ENCODE results near the gene MANF. TPM values are rescaled to one million over a fixed set of nuclear protein-coding genes. Genes with fewer than 3 reads are reported as not detected.

The MANF gene
- total RNA-seq, 1 experiment from 2014 or later, result 132 TPM

GRCh38 chr3:51394541-51394940 lies 9.4 kb downstream of the MANF start:
- H3K9ac ChIP-seq (ENCODE audit: low read length), result no peak overlapping the region
- no peaks in the 10 kb centered on the region for H3K27me3 ChIP-seq (ENCODE audit: insufficient read depth, low read length)
- RAD21 ChIA-PET (ENCODE audit: low non-redundant PET in 1 of 2, low total read pairs in 2 of 2, uncharacterized antibody in 2 of 2, unreplicated experiment in 2 of 2), result no interaction called here
- H3K9me2 ChIP-seq (ENCODE audit: insufficient read depth), result no peaks in the 10 kb centered on the region
- intact Hi-C loops (cut with micrococcal nuclease), result loop anchor here (5.0 kb wide), 1 partner anchor 278 kb away; the partner anchor contains the start of gene TEX264
- POLR2A ChIA-PET, result no interaction called here
- no peak overlapping the region for H3K4me3 ChIP-seq (replicated peaks in 1 of 2; ENCODE audit: low read depth in 1 of 2, low read length in 2 of 2)
- H2AFZ ChIP-seq (ENCODE audit: low read depth, low read length, poor library complexity, severe bottlenecking), result no peak overlapping the region
- no peak for TF ChIP-seq RAD21 (IDR thresholded peaks at IDR 0.05; ENCODE audit: low read depth)
- TF ChIP-seq FOSL1 (IDR thresholded peaks at IDR 0.05; ENCODE audit: low read depth), result no peak
- no peak for TF ChIP-seq POLR2AphosphoS5 (IDR thresholded peaks at IDR 0.05; ENCODE audit: low read depth, low read length)
- TF ChIP-seq SP1 (IDR thresholded peaks at IDR 0.05; ENCODE audit: low read depth), result no peak
- TF ChIP-seq CBX3 (IDR thresholded peaks at IDR 0.05; ENCODE audit: low read depth), result no peak
- TF ChIP-seq ZNF274 (IDR thresholded peaks at IDR 0.05; ENCODE audit: low read depth, low read length), result no peak
- TF ChIP-seq, protein P1, sequence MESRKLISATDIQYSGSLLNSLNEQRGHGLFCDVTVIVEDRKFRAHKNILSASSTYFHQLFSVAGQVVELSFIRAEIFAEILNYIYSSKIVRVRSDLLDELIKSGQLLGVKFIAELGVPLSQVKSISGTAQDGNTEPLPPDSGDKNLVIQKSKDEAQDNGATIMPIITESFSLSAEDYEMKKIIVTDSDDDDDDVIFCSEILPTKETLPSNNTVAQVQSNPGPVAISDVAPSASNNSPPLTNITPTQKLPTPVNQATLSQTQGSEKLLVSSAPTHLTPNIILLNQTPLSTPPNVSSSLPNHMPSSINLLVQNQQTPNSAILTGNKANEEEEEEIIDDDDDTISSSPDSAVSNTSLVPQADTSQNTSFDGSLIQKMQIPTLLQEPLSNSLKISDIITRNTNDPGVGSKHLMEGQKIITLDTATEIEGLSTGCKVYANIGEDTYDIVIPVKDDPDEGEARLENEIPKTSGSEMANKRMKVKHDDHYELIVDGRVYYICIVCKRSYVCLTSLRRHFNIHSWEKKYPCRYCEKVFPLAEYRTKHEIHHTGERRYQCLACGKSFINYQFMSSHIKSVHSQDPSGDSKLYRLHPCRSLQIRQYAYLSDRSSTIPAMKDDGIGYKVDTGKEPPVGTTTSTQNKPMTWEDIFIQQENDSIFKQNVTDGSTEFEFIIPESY (IDR thresholded peaks at IDR 0.05; ENCODE audit: extremely low read depth, insufficient replicate concordance, low read length), result no peak
- no peak for TF ChIP-seq SRF (IDR thresholded peaks at IDR 0.05; ENCODE audit: low read depth)
- no peaks in the 10 kb centered on the region for H4K20me1 ChIP-seq (ENCODE audit: insufficient read depth)
- H3K79me2 ChIP-seq (ENCODE audit: insufficient read depth, low read length), result peaks cover 39% of the 10 kb centered on the region
- H3K27ac ChIP-seq (ENCODE audit: low read depth, low read length), result no peak overlapping the region
- peaks cover 8 to 18% of the 10 kb centered on the region in 2 experiments; a peak in 2 of 4 replicates for H3K4me1 ChIP-seq (ENCODE audit: control insufficient read depth in 1 of 2, insufficient read depth in 2 of 2, low read length in 2 of 2)
- ATAC-seq, result no peak
- peaks cover 0 to 14% of the 10 kb centered on the region in 2 experiments; a peak in 1 of 4 replicates for H3K9me3 ChIP-seq (ENCODE audit: control insufficient read depth in 1 of 2, insufficient read depth in 1 of 2, low read depth in 1 of 2, low read length in 2 of 2)
- H3K36me3 ChIP-seq (ENCODE audit: control insufficient read depth in 1 of 2, insufficient read depth in 2 of 2, low read length in 2 of 2), result peaks cover 30 to 60% of the 10 kb centered on the region in 2 experiments
- CTCF ChIA-PET, result no interaction called here
- BruUV-seq (replicated peaks), result TSS peak; percentile 46
- no peak overlapping the region for H3K4me2 ChIP-seq (ENCODE audit: low read length)
- DNase-seq (ENCODE audit: low read depth, low spot score), result no peak
